DND-41 (cell line): ENCODE measurements around the gene LY86.

Source experiments
- ATAC-seq: fragments of 200-7000 bp; cut with Tn5 transposase; 3 replicates; pipeline ENCODE4 v1.9.1; 2021; ENCODE audit warnings: low read depth; ENCODE audit not compliant: insufficient read depth
- DNase-seq: peaks from one replicate; pipeline ENCODE4 v3.0.0-alpha.2; 2020
- H2AFZ ChIP-seq: 2 replicates; pipeline ENCODE4 v1.6.0; 2012; ENCODE audit warnings: low read depth, low read length
- H3K27ac ChIP-seq: 2 replicates; pipeline ENCODE4 v1.5.1; 2012; ENCODE audit warnings: low read length, inconsistent platforms
- H3K27me3 ChIP-seq: fragments of 200-600 bp; sonication (generic); 2 replicates; pipeline ENCODE4 v1.6.0; 2012; ENCODE audit warnings: low read length, mild to moderate bottlenecking, inconsistent platforms; ENCODE audit not compliant: insufficient read depth, poor library complexity
- H3K36me3 ChIP-seq: 2 replicates; pipeline ENCODE4 v1.5.1; 2012; ENCODE audit warnings: low read length, inconsistent platforms; ENCODE audit not compliant: insufficient read depth
- H3K4me1 ChIP-seq: 2 replicates; pipeline ENCODE4 v1.5.1; 2012; ENCODE audit warnings: mild to moderate bottlenecking, low read length; ENCODE audit not compliant: insufficient read depth
- H3K4me2 ChIP-seq: 2 replicates; pipeline ENCODE4 v1.6.0; 2012; ENCODE audit warnings: mild to moderate bottlenecking, moderate library complexity, low read length, inconsistent platforms; ENCODE audit not compliant: insufficient read depth
- H3K4me3 ChIP-seq, 2 experiments: fragments of 200-600 bp in 1 of 2; shearing (Covaris generic) in 1 of 2; 2 replicates each; pipeline ENCODE4 v1.5.1; 2012 to 2016; ENCODE audit warnings: inconsistent platforms in 2 of 2, low read length in 2 of 2, mild to moderate bottlenecking in 2 of 2, low read depth in 1 of 2, moderate library complexity in 1 of 2
- H3K79me2 ChIP-seq: 2 replicates; pipeline ENCODE4 v1.6.0; 2012; ENCODE audit warnings: low read length, inconsistent platforms; ENCODE audit not compliant: insufficient read depth
- H3K9ac ChIP-seq: 2 replicates; pipeline ENCODE4 v1.6.0; 2012; ENCODE audit warnings: low read depth, mild to moderate bottlenecking, inconsistent platforms, low read length, moderate library complexity
- H3K9me3 ChIP-seq: 2 replicates; pipeline ENCODE4 v1.5.1; 2012; ENCODE audit warnings: low read length, moderate library complexity, mild to moderate bottlenecking, inconsistent platforms; ENCODE audit not compliant: insufficient read depth, severe bottlenecking
- H4K20me1 ChIP-seq: 2 replicates; pipeline ENCODE4 v1.6.0; 2012; ENCODE audit warnings: low read length; ENCODE audit not compliant: insufficient read depth
- CTCF ChIP-seq: IDR thresholded peaks from 2 replicates; pipeline ENCODE4 v1.5.1; 2012; ENCODE audit warnings: borderline replicate concordance, low read length, moderate library complexity, mild to moderate bottlenecking; ENCODE audit not compliant: poor library complexity, severe bottlenecking; ENCODE audit errors: extremely low read depth
- EZH2 ChIP-seq: IDR thresholded peaks from 3 replicates; pipeline ENCODE4 v1.6.1; 2012; ENCODE audit warnings: borderline replicate concordance, low read depth, mild to moderate bottlenecking, moderate library complexity, low read length, inconsistent platforms; ENCODE audit not compliant: severe bottlenecking

LY86 gene

GRCh38 chr6:6633898-6634734, 45.6 kb downstream of the LY86 start:
- H3K9ac ChIP-seq: no peak overlapping the region
- H3K27ac ChIP-seq: no peak overlapping the region
- H4K20me1 ChIP-seq: no peaks in the 10 kb centered on the region
- no peaks in the 10 kb centered on the region for H3K36me3 ChIP-seq
- peaks cover 4% of the 10 kb centered on the region; the same call in 1 of the 2 replicates for H3K4me1 ChIP-seq
- no peak overlapping the region for H3K4me2 ChIP-seq
- no peaks in the 10 kb centered on the region for H3K27me3 ChIP-seq
- ATAC-seq (peak; percentile 67), DNase-seq (no peak)
- no peak overlapping the region for H3K4me3 ChIP-seq
- H3K79me2 ChIP-seq: no peaks in the 10 kb centered on the region
- no peaks in the 10 kb centered on the region for H3K9me3 ChIP-seq
- TF ChIP-seq CTCF (no peak), EZH2 (no peak)
- H2AFZ ChIP-seq: no peak overlapping the region

GRCh38 chr6:6634735-6635075, 46.2 kb downstream of the LY86 start:
- Histone ChIP-seq H3K4me3 (no peak overlapping the region), H3K9me3 (no peaks in the 10 kb centered on the region), H2AFZ (no peak overlapping the region), H3K4me2 (no peak overlapping the region), H3K4me1 (peaks cover 4% of the 10 kb centered on the region; the same call in 1 of the 2 replicates), H3K9ac (no peak overlapping the region), H3K36me3 (no peaks in the 10 kb centered on the region), H3K27ac (no peak overlapping the region), H3K79me2 (no peaks in the 10 kb centered on the region), H3K27me3 (no peaks in the 10 kb centered on the region), H4K20me1 (no peaks in the 10 kb centered on the region)
- TF ChIP-seq CTCF (no peak), EZH2 (no peak)
- ATAC-seq (no peak), DNase-seq (no peak)

GRCh38 chr6:6635291-6635690, 46.8 kb downstream of the LY86 start:
- no peaks in the 10 kb centered on the region for H3K9me3 ChIP-seq
- DNase-seq (no peak), ATAC-seq (no peak)
- H3K27me3 ChIP-seq: no peaks in the 10 kb centered on the region
- H3K79me2 ChIP-seq: no peaks in the 10 kb centered on the region
- H3K36me3 ChIP-seq: no peaks in the 10 kb centered on the region
- H3K4me3 ChIP-seq: no peak overlapping the region
- H3K4me1 ChIP-seq: peaks cover 4% of the 10 kb centered on the region; the same call in 1 of the 2 replicates
- no peak for TF ChIP-seq EZH2
- TF ChIP-seq CTCF: no peak
- H3K9ac ChIP-seq: no peak overlapping the region
- no peak overlapping the region for H3K4me2 ChIP-seq
- H2AFZ ChIP-seq: no peak overlapping the region
- H3K27ac ChIP-seq: no peak overlapping the region
- no peaks in the 10 kb centered on the region for H4K20me1 ChIP-seq
